Measurements from ENCODE around the gene RTN4RL2. TPM values are rescaled to one million over a fixed set of nuclear protein-coding genes. Genes with fewer than 3 reads are reported as not detected.

The RTN4RL2 gene
- total RNA-seq, 1 experiment from 2014 or later: 4.6 TPM

- Histone ChIP-seq H3K27me3 (ENCODE audit: insufficient read depth, low read depth) (no peaks in the 10 kb centered on the region), H3K9me2 (ENCODE audit: insufficient read depth) (no peaks in the 10 kb centered on the region), H3K36me3 (ENCODE audit: low read depth) (no peaks in the 10 kb centered on the region), H2AFZ (no peak overlapping the region), H3K4me3 (no peak overlapping the region), H3K4me1 (replicated peaks; ENCODE audit: insufficient read depth) (no peaks in the 10 kb centered on the region), H4K20me1 (ENCODE audit: insufficient read depth) (no peaks in the 10 kb centered on the region), H3K9me3 (ENCODE audit: insufficient read depth, low read depth) (no peaks in the 10 kb centered on the region), H3K27ac (no peak overlapping the region), H3F3A (ENCODE audit: insufficient read depth, low read depth) (no peaks in the 10 kb centered on the region), H3K79me2 (ENCODE audit: low read depth) (no peaks in the 10 kb centered on the region), H3K4me2 (no peak overlapping the region)
- intact Hi-C loops (cut with micrococcal nuclease; ENCODE audit: unreplicated experiment): no loop called here
- TF ChIP-seq CTCF (conservative IDR thresholded peaks at IDR 0.05): no peak
- TF ChIP-seq EZH2 (IDR thresholded peaks at IDR 0.05; ENCODE audit: low read depth): no peak
- POLR2A ChIA-PET (ENCODE audit: unreplicated experiment): no interaction called here
- no peak for DNase-seq
- CTCF ChIA-PET: no interaction called here
- BruUV-seq (replicated peaks): no TSS peak
These were observed 7.3 kb downstream of the RTN4RL2 start for GRCh38 chr11:57467508-57468157.

GRCh38 chr11:57468276-57468675, 7.9 kb downstream of the RTN4RL2 start:
- Histone ChIP-seq H3K27ac (no peak overlapping the region), H3K9me3 (ENCODE audit: insufficient read depth, low read depth) (no peaks in the 10 kb centered on the region), H3F3A (ENCODE audit: insufficient read depth, low read depth) (no peaks in the 10 kb centered on the region), H3K4me1 (replicated peaks; ENCODE audit: insufficient read depth) (no peaks in the 10 kb centered on the region), H2AFZ (no peak overlapping the region), H3K4me2 (no peak overlapping the region), H3K4me3 (no peak overlapping the region), H3K79me2 (ENCODE audit: low read depth) (no peaks in the 10 kb centered on the region), H3K27me3 (ENCODE audit: insufficient read depth, low read depth) (no peaks in the 10 kb centered on the region), H3K9me2 (ENCODE audit: insufficient read depth) (no peaks in the 10 kb centered on the region), H3K36me3 (ENCODE audit: low read depth) (no peaks in the 10 kb centered on the region), H4K20me1 (ENCODE audit: insufficient read depth) (no peaks in the 10 kb centered on the region)
- DNase-seq: no peak
- no peak for TF ChIP-seq EZH2 (IDR thresholded peaks at IDR 0.05; ENCODE audit: low read depth)
- TF ChIP-seq CTCF (conservative IDR thresholded peaks at IDR 0.05): no peak
- ChIA-PET POLR2A (ENCODE audit: unreplicated experiment) (no interaction called here), CTCF (no interaction called here)
- BruUV-seq (replicated peaks): no TSS peak
- intact Hi-C loops (cut with micrococcal nuclease; ENCODE audit: unreplicated experiment): no loop called here

GRCh38 chr11:57469268-57469667, 8.9 kb downstream of the RTN4RL2 start:
- Histone ChIP-seq H3K9me3 (ENCODE audit: insufficient read depth, low read depth) (no peaks in the 10 kb centered on the region), H3F3A (ENCODE audit: insufficient read depth, low read depth) (no peaks in the 10 kb centered on the region), H3K4me2 (no peak overlapping the region), H3K79me2 (ENCODE audit: low read depth) (no peaks in the 10 kb centered on the region), H3K27ac (no peak overlapping the region), H3K4me1 (replicated peaks; ENCODE audit: insufficient read depth) (no peaks in the 10 kb centered on the region), H3K36me3 (ENCODE audit: low read depth) (no peaks in the 10 kb centered on the region), H4K20me1 (ENCODE audit: insufficient read depth) (no peaks in the 10 kb centered on the region), H3K27me3 (ENCODE audit: insufficient read depth, low read depth) (no peaks in the 10 kb centered on the region), H2AFZ (no peak overlapping the region), H3K9me2 (ENCODE audit: insufficient read depth) (no peaks in the 10 kb centered on the region), H3K4me3 (no peak overlapping the region)
- no peak for DNase-seq
- POLR2A ChIA-PET (ENCODE audit: unreplicated experiment): interaction anchor here (0.6 kb wide), 1 partner anchor 628 kb away, joined by 4 read pairs; no protein-coding TSS in a partner anchor
- TF ChIP-seq CTCF (conservative IDR thresholded peaks at IDR 0.05) (no peak), EZH2 (IDR thresholded peaks at IDR 0.05; ENCODE audit: low read depth) (no peak)
- CTCF ChIA-PET: no interaction called here
- intact Hi-C loops (cut with micrococcal nuclease; ENCODE audit: unreplicated experiment): no loop called here
- BruUV-seq (replicated peaks): no TSS peak

All from PC-9 (cell line).